A549 (cell line): ENCODE results near the gene MYOG. TPM values are rescaled to one million over a fixed set of nuclear protein-coding genes. Genes with fewer than 3 reads are reported as not detected.

Experiments used
- ATAC-seq, 2 experiments: fragments of 200-7000 bp in 1 of 2; fragments of >200 bp in 1 of 2; cut with Nextera tagmentation in 1 of 2; cut with Tn5 transposase in 1 of 2; 3 replicates each; pipeline versions ENCODE4 v1.8.0 to v1.9.1; 2018 to 2020; ENCODE audit warnings: mild to moderate bottlenecking in 1 of 2, moderate library complexity in 1 of 2
- CTCF ChIA-PET: fragments of 300-600 bp; sonication (Branson Sonifier 250); formaldehyde crosslinking; extraction: SDS; loops from one replicate; lab custom pipeline; 2021; ENCODE audit warnings: antibody characterized with exemption, inconsistent platforms; lab: Yijun Ruan, JAX
- POLR2A ChIA-PET: fragments of 350-600 bp; formaldehyde crosslinking; extraction: SDS; loops from one replicate; lab custom pipeline; 2021; ENCODE audit warnings: antibody characterized with exemption, inconsistent platforms; lab: Yijun Ruan, JAX
- DNase-seq, 2 experiments: peaks; one replicate each; pipeline versions ENCODE4 v3.0.0 to v3.0.0-alpha.2; 2011 to 2016; ENCODE audit warnings: low read depth in 1 of 2, low spot score in 1 of 2
- FAIRE-seq: peaks from 2 replicates; lab custom pipeline; 2011; peaks lifted over from hg19 to GRCh38; lab: Jason Lieb, UNC
- H3K27ac ChIP-seq, 2 experiments: fragments of >200 bp; sonication (Bioruptor Twin); formaldehyde crosslinking; 3 replicates each; pipeline ENCODE4 v1.5.1; 2016 to 2017
- H3K4me1 ChIP-seq: fragments of >200 bp; sonication (Bioruptor Twin); formaldehyde crosslinking; 3 replicates; pipeline ENCODE4 v1.6.1; 2016
- H3K4me2 ChIP-seq: fragments of >200 bp; sonication (Bioruptor Twin); formaldehyde crosslinking; 3 replicates; pipeline ENCODE4 v1.6.1; 2016
- H3K4me3 ChIP-seq: fragments of >200 bp; sonication (Bioruptor Twin); formaldehyde crosslinking; 3 replicates; pipeline ENCODE4 v1.5.1; 2016
- H3K9me3 ChIP-seq: fragments of >200 bp; sonication (Bioruptor Twin); formaldehyde crosslinking; 3 replicates; pipeline ENCODE4 v1.6.1; 2016
- BHLHE40 ChIP-seq: IDR thresholded peaks from 2 replicates; pipeline ENCODE4 v1.6.1; 2012; ENCODE audit warnings: low read depth, low read length, inconsistent platforms
- CEBPB ChIP-seq, 2 experiments: fragments of >200 bp in 1 of 2; sonication (Bioruptor Twin) in 1 of 2; formaldehyde crosslinking in 1 of 2; IDR thresholded peaks; 2 replicates each; pipeline ENCODE4 v1.6.1; 2012 to 2016
- EP300 ChIP-seq, 2 experiments: fragments of >200 bp; sonication (Bioruptor Twin); formaldehyde crosslinking; IDR thresholded peaks; 2 replicates in 1 of 2; 3 replicates in 1 of 2; pipeline ENCODE4 v1.6.1; 2016 to 2017
- ESRRA ChIP-seq: fragments of 150-350 bp; IDR thresholded peaks from 2 replicates; pipeline ENCODE4 v1.6.1; 2014; ENCODE audit warnings: mild to moderate bottlenecking, low read length, borderline replicate concordance
- HEYL ChIP-seq: fragments of 250-450 bp; sonication (Bioruptor Pico); IDR thresholded peaks from 2 replicates; pipeline ENCODE4 v1.8.0; 2021; ENCODE audit warnings: mild to moderate bottlenecking, moderate library complexity
- MAFK ChIP-seq: fragments of 450-650 bp; IDR thresholded peaks from 2 replicates; pipeline ENCODE4 v1.6.1; 2014; ENCODE audit not compliant: partially characterized antibody
- NFE2L2 ChIP-seq: fragments of 150-350 bp; conservative IDR thresholded peaks from 2 replicates; pipeline ENCODE4 v1.6.1; 2014; ENCODE audit warnings: low read length
- NPAS2 ChIP-seq: fragments of 250-450 bp; sonication (Bioruptor Pico); IDR thresholded peaks from 2 replicates; pipeline ENCODE4 v1.8.0; 2022; ENCODE audit warnings: mild to moderate bottlenecking, moderate library complexity, borderline replicate concordance
- PHF8 ChIP-seq: fragments of 200-600 bp; sonication (generic); IDR thresholded peaks from 2 replicates; pipeline ENCODE4 v1.6.1; 2016; ENCODE audit warnings: low read depth, mild to moderate bottlenecking, antibody characterized with exemption, moderate library complexity, borderline replicate concordance
- POLR2AphosphoS2 ChIP-seq: conservative IDR thresholded peaks from 2 replicates; pipeline ENCODE4 v1.6.1; 2012; ENCODE audit warnings: low read length, improper control_type of control experiment, inconsistent platforms
- RARB ChIP-seq: fragments of 250-450 bp; sonication (Bioruptor Pico); IDR thresholded peaks from 2 replicates; pipeline ENCODE4 v1.8.0; 2021; ENCODE audit warnings: mild to moderate bottlenecking, moderate library complexity
- RFX5 ChIP-seq: fragments of 450-650 bp; IDR thresholded peaks from 2 replicates; pipeline ENCODE4 v1.7.1; 2014; ENCODE audit warnings: antibody characterized with exemption, mild to moderate bottlenecking, moderate library complexity
- RNF2 ChIP-seq: fragments of 200-600 bp; sonication (generic); IDR thresholded peaks from 2 replicates; pipeline ENCODE4 v1.6.1; 2016; ENCODE audit warnings: low read depth, mild to moderate bottlenecking, antibody characterized with exemption, moderate library complexity, borderline replicate concordance
- SREBF2 ChIP-seq: fragments of 450-650 bp; IDR thresholded peaks from 2 replicates; pipeline ENCODE4 v1.6.1; 2014; ENCODE audit warnings: mild to moderate bottlenecking, moderate library complexity
- TP53 ChIP-seq: fragments of 250-450 bp; sonication (Bioruptor Pico); IDR thresholded peaks from 2 replicates; pipeline ENCODE4 v1.5.0; 2021; ENCODE audit warnings: mild to moderate bottlenecking, moderate library complexity
- ZC3H11A ChIP-seq: fragments of 450-650 bp; IDR thresholded peaks from 2 replicates; pipeline ENCODE4 v1.6.1; 2014; ENCODE audit warnings: antibody characterized with exemption, mild to moderate bottlenecking
- ZFP36 ChIP-seq: fragments of 450-650 bp; IDR thresholded peaks from 2 replicates; pipeline ENCODE4 v1.6.1; 2014; ENCODE audit warnings: borderline replicate concordance; ENCODE audit not compliant: partially characterized antibody
- WGBS: methylation state at CpG from one replicate; pipeline ENCODE4 v1.1.6; 2017; ENCODE audit errors: missing lambda C conversion rate; 5-methylcytosine and 5-hydroxymethylcytosine counted together
- polyA plus RNA-seq, 4 experiments: library from polyadenylated mRNA; depleted of rRNA in 3 of 4; stranded (reverse); fragments of >200 nt; fragmentation: RNase III in 1 of 4; extraction: RNeasy Plus Mini Kit Qiagen cat#74134 plus additional on column Dnase treatment in 1 of 4; gene quantifications; 2 replicates in 3 of 4; 3 replicates in 1 of 4; pipeline ENCODE4 v1.2.3, GENCODE V29; 2011 to 2017
- TF ChIP-seq, protein P1 (sequence below): fragments of >200 bp; sonication (Bioruptor Twin); formaldehyde crosslinking; IDR thresholded peaks from 3 replicates; pipeline ENCODE4 v1.5.1; 2016
- TF ChIP-seq, protein P2 (sequence below): fragments of >200 bp; sonication (Bioruptor Twin); formaldehyde crosslinking; IDR thresholded peaks from 2 replicates; pipeline ENCODE4 v1.6.1; 2016
- TF ChIP-seq, protein P3 (sequence below): fragments of 150-350 bp; IDR thresholded peaks from 2 replicates; pipeline ENCODE4 v1.6.1; 2014; ENCODE audit warnings: low read depth, mild to moderate bottlenecking, low read length
- TF ChIP-seq, protein P4 (sequence below): fragments of >200 bp; sonication (Bioruptor Twin); formaldehyde crosslinking; IDR thresholded peaks from 3 replicates; pipeline ENCODE4 v1.6.1; 2016
- TF ChIP-seq, protein P5 (sequence below): IDR thresholded peaks from 2 replicates; pipeline ENCODE4 v1.6.1; 2012

Gene MYOG
- polyA plus RNA-seq, 2 of the 4 experiments (the other 2 are of a cell fraction) = not detected

DNA sequence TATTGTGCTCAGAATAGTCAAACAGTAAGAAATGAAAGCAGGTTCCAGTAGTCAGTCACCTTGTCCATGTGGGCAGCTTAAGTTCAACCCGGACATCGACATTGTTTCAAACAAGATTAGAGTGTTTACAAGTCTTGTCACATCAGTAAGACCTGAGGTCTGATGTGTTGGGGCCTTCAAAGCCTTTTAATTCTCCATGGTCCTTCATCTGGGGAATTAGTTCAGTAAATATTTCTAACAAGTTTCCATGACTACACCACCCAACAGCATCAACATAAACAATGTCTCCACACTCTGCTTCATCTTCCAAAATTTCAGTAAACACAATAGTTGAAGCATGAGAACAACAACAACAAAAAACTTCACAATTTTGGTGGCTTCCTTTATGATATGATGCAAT lies 26.7 kb upstream of the MYOG start (continued):
- TF ChIP-seq NFE2L2 = no peak
- TF ChIP-seq, protein P1, sequence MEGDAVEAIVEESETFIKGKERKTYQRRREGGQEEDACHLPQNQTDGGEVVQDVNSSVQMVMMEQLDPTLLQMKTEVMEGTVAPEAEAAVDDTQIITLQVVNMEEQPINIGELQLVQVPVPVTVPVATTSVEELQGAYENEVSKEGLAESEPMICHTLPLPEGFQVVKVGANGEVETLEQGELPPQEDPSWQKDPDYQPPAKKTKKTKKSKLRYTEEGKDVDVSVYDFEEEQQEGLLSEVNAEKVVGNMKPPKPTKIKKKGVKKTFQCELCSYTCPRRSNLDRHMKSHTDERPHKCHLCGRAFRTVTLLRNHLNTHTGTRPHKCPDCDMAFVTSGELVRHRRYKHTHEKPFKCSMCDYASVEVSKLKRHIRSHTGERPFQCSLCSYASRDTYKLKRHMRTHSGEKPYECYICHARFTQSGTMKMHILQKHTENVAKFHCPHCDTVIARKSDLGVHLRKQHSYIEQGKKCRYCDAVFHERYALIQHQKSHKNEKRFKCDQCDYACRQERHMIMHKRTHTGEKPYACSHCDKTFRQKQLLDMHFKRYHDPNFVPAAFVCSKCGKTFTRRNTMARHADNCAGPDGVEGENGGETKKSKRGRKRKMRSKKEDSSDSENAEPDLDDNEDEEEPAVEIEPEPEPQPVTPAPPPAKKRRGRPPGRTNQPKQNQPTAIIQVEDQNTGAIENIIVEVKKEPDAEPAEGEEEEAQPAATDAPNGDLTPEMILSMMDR = no peak
- TF ChIP-seq, protein P2, sequence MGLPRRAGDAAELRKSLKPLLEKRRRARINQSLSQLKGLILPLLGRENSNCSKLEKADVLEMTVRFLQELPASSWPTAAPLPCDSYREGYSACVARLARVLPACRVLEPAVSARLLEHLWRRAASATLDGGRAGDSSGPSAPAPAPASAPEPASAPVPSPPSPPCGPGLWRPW = no peak
- TF ChIP-seq HEYL (CRISPR knock-in tag) = no peak
- TF ChIP-seq RNF2 = no peak
- TF ChIP-seq EP300 (IDR thresholded peaks at IDR 0.05) = no peak
- no peak for TF ChIP-seq MAFK
- no peak for TF ChIP-seq RFX5

GRCh38 chr1:203104789-203105390 lies 19.1 kb upstream of the MYOG start:
- DNase-seq = no peak
- Histone ChIP-seq H3K4me3 (no peak overlapping the region), H3K4me1 (no peaks in the 10 kb centered on the region), H3K4me2 (no peak overlapping the region), H3K9me3 (peaks cover 13% of the 10 kb centered on the region; the same call in 1 of the 3 replicates), H3K27ac (no peak overlapping the region)
- no peak for FAIRE-seq
- POLR2A ChIA-PET = no interaction called here
- ATAC-seq = no peak
- CTCF ChIA-PET = no interaction called here
- TF ChIP-seq NFE2L2 (peak; percentile 73), EP300 (IDR thresholded peaks at IDR 0.05) (no peak), MAFK (peak; percentile 68)
- TF ChIP-seq, all 56 proteins: peak for 2

- no peak for DNase-seq
- WGBS = 76% methylated on average over 6 of the region's 6 CpGs
- CTCF ChIA-PET = interaction anchor here (0.7 to 2.4 kb wide), 7 partner anchors 9 to 165 kb away, joined by 4 to 10 read pairs (median 5); no protein-coding TSS in a partner anchor
- TF ChIP-seq PHF8 (no peak), CEBPB (IDR thresholded peaks at IDR 0.05) (no peak), RFX5 (no peak), POLR2AphosphoS2 (no peak), ESRRA (no peak), SREBF2 (no peak), RARB (CRISPR knock-in tag) (no peak), TP53 (no peak)
- TF ChIP-seq, protein P3, sequence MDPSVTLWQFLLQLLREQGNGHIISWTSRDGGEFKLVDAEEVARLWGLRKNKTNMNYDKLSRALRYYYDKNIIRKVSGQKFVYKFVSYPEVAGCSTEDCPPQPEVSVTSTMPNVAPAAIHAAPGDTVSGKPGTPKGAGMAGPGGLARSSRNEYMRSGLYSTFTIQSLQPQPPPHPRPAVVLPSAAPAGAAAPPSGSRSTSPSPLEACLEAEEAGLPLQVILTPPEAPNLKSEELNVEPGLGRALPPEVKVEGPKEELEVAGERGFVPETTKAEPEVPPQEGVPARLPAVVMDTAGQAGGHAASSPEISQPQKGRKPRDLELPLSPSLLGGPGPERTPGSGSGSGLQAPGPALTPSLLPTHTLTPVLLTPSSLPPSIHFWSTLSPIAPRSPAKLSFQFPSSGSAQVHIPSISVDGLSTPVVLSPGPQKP = no peak
- no peak for ATAC-seq
- no peak overlapping the region for H3K4me2 ChIP-seq
- peaks cover 13% of the 10 kb centered on the region; the same call in 1 of the 3 replicates for H3K9me3 ChIP-seq
- POLR2A ChIA-PET = no interaction called here
- FAIRE-seq = no peak
- H3K27ac ChIP-seq = no peak overlapping the region
- no peak overlapping the region for H3K4me3 ChIP-seq
- no peaks in the 10 kb centered on the region for H3K4me1 ChIP-seq
Measured at GRCh38 chr1:203103829-203104495, 18.1 kb upstream of the MYOG start.

DNA sequence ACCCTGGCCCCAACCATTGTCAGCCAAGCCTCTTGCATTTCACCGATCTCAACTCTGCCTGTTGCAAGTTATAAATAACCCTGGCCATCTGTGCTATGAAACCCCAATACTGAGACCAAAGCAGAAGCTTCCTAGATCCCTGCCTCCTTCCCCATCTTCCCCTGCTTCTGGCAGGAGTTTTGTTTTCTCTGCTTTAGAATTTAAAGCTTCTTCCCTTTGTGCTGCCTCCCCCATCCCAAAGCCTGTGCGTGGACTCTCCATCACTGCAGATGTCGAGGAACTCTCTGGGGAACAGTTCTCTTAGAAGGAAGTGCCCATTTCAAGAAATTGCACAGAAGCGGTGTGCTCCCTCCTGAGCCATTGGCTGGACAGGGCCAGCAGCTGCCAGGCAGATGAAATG lies 17.4 kb upstream of the MYOG start:
- FAIRE-seq (no peak), ATAC-seq (no peak), DNase-seq (no peak)
- Histone ChIP-seq H3K4me2 (no peak overlapping the region), H3K27ac (no peak overlapping the region), H3K4me3 (no peak overlapping the region), H3K4me1 (no peaks in the 10 kb centered on the region), H3K9me3 (peaks cover 13% of the 10 kb centered on the region; the same call in 1 of the 3 replicates)
- ChIA-PET CTCF (interaction anchor here (0.7 to 2.4 kb wide), 11 partner anchors 8 to 166 kb away, joined by 3 to 10 read pairs (median 4); no protein-coding TSS in a partner anchor), POLR2A (no interaction called here)
- WGBS = 63% methylated on average over 4 of the region's 4 CpGs
- TF ChIP-seq RFX5 = no peak
- TF ChIP-seq, protein P3 = no peak
- no peak for TF ChIP-seq ZFP36
- TF ChIP-seq, protein P4, sequence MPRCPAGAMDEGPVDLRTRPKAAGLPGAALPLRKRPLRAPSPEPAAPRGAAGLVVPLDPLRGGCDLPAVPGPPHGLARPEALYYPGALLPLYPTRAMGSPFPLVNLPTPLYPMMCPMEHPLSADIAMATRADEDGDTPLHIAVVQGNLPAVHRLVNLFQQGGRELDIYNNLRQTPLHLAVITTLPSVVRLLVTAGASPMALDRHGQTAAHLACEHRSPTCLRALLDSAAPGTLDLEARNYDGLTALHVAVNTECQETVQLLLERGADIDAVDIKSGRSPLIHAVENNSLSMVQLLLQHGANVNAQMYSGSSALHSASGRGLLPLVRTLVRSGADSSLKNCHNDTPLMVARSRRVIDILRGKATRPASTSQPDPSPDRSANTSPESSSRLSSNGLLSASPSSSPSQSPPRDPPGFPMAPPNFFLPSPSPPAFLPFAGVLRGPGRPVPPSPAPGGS = no peak
- no peak for TF ChIP-seq ZC3H11A
- TF ChIP-seq PHF8 = no peak
- TF ChIP-seq, protein P2 = no peak
- no peak for TF ChIP-seq TP53
- no peak for TF ChIP-seq NPAS2 (CRISPR knock-in tag)
- TF ChIP-seq BHLHE40 = no peak
- no peak for TF ChIP-seq POLR2AphosphoS2
- TF ChIP-seq, protein P5, sequence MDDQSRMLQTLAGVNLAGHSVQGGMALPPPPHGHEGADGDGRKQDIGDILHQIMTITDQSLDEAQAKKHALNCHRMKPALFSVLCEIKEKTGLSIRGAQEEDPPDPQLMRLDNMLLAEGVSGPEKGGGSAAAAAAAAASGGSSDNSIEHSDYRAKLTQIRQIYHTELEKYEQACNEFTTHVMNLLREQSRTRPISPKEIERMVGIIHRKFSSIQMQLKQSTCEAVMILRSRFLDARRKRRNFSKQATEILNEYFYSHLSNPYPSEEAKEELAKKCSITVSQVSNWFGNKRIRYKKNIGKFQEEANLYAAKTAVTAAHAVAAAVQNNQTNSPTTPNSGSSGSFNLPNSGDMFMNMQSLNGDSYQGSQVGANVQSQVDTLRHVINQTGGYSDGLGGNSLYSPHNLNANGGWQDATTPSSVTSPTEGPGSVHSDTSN = no peak
